Measurements from ENCODE around the gene DLGAP1. TPM values are rescaled to one million over a fixed set of nuclear protein-coding genes. Genes with fewer than 3 reads are reported as not detected.
A peak's percentile ranks its signal among the peaks of the same experiment; 100 is the strongest.

Gene DLGAP1
- total and polyA plus RNA-seq, 10 of the 15 experiments (the other 5 are each of a cell fraction or from before 2014, with no cell fraction given) = 0.23 to 27.6 (median 1.9) TPM

GRCh38 chr18:3715231-3716080 lies 739.7 kb downstream of the DLGAP1 start (continued):
- TF ChIP-seq BRCA1 (IDR thresholded peaks at IDR 0.05; ENCODE audit: low read depth, low read length) = no peak
- TF ChIP-seq TBL1XR1 (IDR thresholded peaks at IDR 0.05; ENCODE audit: low read depth, low read length) = no peak
- TF ChIP-seq PAX5 (IDR thresholded peaks at IDR 0.05; ENCODE audit: borderline replicate concordance, low read depth, low read length) = no peak
- no peak for TF ChIP-seq FOXM1 (IDR thresholded peaks at IDR 0.05; ENCODE audit: low read depth, low read length)
- TF ChIP-seq, protein P1, sequence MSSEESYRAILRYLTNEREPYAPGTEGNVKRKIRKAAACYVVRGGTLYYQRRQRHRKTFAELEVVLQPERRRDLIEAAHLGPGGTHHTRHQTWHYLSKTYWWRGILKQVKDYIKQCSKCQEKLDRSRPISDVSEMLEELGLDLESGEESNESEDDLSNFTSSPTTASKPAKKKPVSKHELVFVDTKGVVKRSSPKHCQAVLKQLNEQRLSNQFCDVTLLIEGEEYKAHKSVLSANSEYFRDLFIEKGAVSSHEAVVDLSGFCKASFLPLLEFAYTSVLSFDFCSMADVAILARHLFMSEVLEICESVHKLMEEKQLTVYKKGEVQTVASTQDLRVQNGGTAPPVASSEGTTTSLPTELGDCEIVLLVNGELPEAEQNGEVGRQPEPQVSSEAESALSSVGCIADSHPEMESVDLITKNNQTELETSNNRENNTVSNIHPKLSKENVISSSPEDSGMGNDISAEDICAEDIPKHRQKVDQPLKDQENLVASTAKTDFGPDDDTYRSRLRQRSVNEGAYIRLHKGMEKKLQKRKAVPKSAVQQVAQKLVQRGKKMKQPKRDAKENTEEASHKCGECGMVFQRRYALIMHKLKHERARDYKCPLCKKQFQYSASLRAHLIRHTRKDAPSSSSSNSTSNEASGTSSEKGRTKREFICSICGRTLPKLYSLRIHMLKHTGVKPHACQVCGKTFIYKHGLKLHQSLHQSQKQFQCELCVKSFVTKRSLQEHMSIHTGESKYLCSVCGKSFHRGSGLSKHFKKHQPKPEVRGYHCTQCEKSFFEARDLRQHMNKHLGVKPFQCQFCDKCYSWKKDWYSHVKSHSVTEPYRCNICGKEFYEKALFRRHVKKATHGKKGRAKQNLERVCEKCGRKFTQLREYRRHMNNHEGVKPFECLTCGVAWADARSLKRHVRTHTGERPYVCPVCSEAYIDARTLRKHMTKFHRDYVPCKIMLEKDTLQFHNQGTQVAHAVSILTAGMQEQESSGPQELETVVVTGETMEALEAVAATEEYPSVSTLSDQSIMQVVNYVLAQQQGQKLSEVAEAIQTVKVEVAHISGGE (CRISPR knock-in tag; IDR thresholded peaks at IDR 0.05) = no peak
- TF ChIP-seq SIN3A (IDR thresholded peaks at IDR 0.05; ENCODE audit: low read depth, low read length) = no peak
- peak; percentile 63; the same call in 1 of the 2 replicates for TF ChIP-seq RELB (IDR thresholded peaks at IDR 0.05; ENCODE audit: low read depth)
- TF ChIP-seq CEBPZ (IDR thresholded peaks at IDR 0.05; ENCODE audit: low read depth, low read length) = no peak
- no peak for TF ChIP-seq ZNF622 (IDR thresholded peaks at IDR 0.05)
- no peak for TF ChIP-seq SIX5 (IDR thresholded peaks at IDR 0.05; ENCODE audit: low read depth, low read length, severe bottlenecking)
- TF ChIP-seq CBFB (IDR thresholded peaks at IDR 0.05; ENCODE audit: low read depth) = no peak
- TF ChIP-seq CHD2 (IDR thresholded peaks at IDR 0.05; ENCODE audit: borderline replicate concordance, low read depth, low read length) = no peak
- no peak for TF ChIP-seq TCF7 (IDR thresholded peaks at IDR 0.05; ENCODE audit: borderline replicate concordance)
- no peak for TF ChIP-seq SRF (IDR thresholded peaks at IDR 0.05; ENCODE audit: low read depth in 2 of 2, low read length in 2 of 2)
- no peak for TF ChIP-seq BCLAF1 (IDR thresholded peaks at IDR 0.05)
- no peak for TF ChIP-seq BHLHE40 (IDR thresholded peaks at IDR 0.05; ENCODE audit: borderline replicate concordance in 1 of 2, low read depth in 2 of 2, low read length in 1 of 2)
- no peak for TF ChIP-seq EED (IDR thresholded peaks at IDR 0.05; ENCODE audit: low read depth)
- TF ChIP-seq MYB (IDR thresholded peaks at IDR 0.05; ENCODE audit: borderline replicate concordance, low read depth, low read length) = no peak
